Upper lobe of right lung (tissue), 1 donor: Measurements from ENCODE around the gene S100A4. TPM values are rescaled to one million over a fixed set of nuclear protein-coding genes. Genes with fewer than 3 reads are reported as not detected.

Experiments
- ATAC-seq: fragments of 200-7000 bp; cut with Tn5 transposase; one replicate; pipeline ENCODE4 v1.9.1; 2020; ENCODE audit warnings: mild to moderate bottlenecking, moderate library complexity
- DNase-seq: peaks from one replicate; pipeline ENCODE4 v3.0.0-alpha.2; 2020
- H3K27ac ChIP-seq: fragments of 200-600 bp; one replicate; pipeline ENCODE4 v1.8.0; 2022
- H3K27me3 ChIP-seq: fragments of 200-600 bp; one replicate; pipeline ENCODE4 v1.8.0; 2022; ENCODE audit warnings: mild to moderate bottlenecking
- H3K36me3 ChIP-seq: fragments of 200-600 bp; one replicate; pipeline ENCODE4 v1.8.0; 2022
- H3K4me1 ChIP-seq: fragments of 200-600 bp; one replicate; pipeline ENCODE4 v1.8.0; 2022
- H3K4me3 ChIP-seq: fragments of 200-600 bp; one replicate; pipeline ENCODE4 v1.8.0; 2022; ENCODE audit warnings: mild to moderate bottlenecking
- H3K9me3 ChIP-seq: fragments of 200-600 bp; one replicate; pipeline ENCODE4 v1.8.0; 2022
- intact Hi-C: fragments of 100-400 bp; cut with DNase I; formaldehyde crosslinking; loops from one replicate; pipeline ENCODE4 v1.11.0; 2022
- total RNA-seq: library from RNA; stranded (reverse); fragmentation: NEBNext Ultra II Directional; extraction: Animal tissue kit (Norgen Biotek cat#: 25700); gene quantifications from one replicate; pipeline ENCODE4 v1.2.1, GENCODE V29; 2021
- TF ChIP-seq, protein P1 (sequence below): fragments of 200-600 bp; IDR thresholded peaks from one replicate; pipeline ENCODE4 v1.8.0; 2022; ENCODE audit warnings: antibody characterized with exemption
- donor health status: DM: no; HTN: yes; CAD: no; lungs with severe emphysema.

S100A4 gene
- total RNA-seq, 1 donor from 2014 or later = 377 TPM

DNA sequence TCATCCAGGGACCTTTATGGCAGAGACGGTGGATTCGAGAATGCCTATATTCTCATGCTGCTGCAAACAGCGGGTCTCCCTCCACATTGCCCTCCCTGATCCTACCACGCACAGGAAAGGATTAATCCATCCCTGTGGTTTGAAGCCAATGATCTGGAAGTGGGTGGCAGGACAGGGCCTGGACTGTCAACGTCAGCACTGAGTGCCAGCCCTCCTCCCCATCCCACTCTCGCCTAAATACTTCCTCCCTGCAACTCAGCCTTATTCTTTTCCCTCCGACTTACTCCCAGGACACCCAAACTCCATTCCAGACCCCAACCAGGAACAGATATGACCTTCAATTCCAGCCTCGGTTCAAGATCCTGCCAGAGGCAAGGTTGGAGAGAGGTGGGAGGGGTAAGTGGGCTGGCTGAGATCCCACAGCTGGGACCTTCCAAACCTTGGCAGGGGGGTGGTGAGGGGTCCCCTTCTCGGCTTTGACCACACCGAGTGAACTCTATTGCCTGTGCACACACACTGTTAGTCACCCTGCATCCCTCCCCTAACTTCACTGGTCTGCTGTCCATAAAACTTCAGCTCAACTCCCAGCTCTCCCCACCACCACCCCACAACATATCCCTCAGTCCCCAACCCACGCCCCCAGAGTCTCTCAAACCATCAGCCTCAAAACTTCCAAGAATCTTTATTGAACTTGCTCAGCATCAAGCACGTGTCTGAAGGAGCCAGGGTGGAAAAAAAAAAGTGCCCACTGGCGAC, 2.5 kb downstream of the S100A4 start:
- H3K4me1 ChIP-seq = peaks cover 45% of the 10 kb centered on the region
- peak overlapping the region; percentile 59 for H3K4me3 ChIP-seq
- H3K9me3 ChIP-seq = no peaks in the 10 kb centered on the region
- H3K27me3 ChIP-seq = no peaks in the 10 kb centered on the region
- TF ChIP-seq, protein P1, sequence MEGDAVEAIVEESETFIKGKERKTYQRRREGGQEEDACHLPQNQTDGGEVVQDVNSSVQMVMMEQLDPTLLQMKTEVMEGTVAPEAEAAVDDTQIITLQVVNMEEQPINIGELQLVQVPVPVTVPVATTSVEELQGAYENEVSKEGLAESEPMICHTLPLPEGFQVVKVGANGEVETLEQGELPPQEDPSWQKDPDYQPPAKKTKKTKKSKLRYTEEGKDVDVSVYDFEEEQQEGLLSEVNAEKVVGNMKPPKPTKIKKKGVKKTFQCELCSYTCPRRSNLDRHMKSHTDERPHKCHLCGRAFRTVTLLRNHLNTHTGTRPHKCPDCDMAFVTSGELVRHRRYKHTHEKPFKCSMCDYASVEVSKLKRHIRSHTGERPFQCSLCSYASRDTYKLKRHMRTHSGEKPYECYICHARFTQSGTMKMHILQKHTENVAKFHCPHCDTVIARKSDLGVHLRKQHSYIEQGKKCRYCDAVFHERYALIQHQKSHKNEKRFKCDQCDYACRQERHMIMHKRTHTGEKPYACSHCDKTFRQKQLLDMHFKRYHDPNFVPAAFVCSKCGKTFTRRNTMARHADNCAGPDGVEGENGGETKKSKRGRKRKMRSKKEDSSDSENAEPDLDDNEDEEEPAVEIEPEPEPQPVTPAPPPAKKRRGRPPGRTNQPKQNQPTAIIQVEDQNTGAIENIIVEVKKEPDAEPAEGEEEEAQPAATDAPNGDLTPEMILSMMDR = no peak
- H3K27ac ChIP-seq = peak overlapping the region; percentile 11
- no peaks in the 10 kb centered on the region for H3K36me3 ChIP-seq
- intact Hi-C loops = no loop called here
- DNase-seq (peak; percentile 10), ATAC-seq (no peak)

DNA sequence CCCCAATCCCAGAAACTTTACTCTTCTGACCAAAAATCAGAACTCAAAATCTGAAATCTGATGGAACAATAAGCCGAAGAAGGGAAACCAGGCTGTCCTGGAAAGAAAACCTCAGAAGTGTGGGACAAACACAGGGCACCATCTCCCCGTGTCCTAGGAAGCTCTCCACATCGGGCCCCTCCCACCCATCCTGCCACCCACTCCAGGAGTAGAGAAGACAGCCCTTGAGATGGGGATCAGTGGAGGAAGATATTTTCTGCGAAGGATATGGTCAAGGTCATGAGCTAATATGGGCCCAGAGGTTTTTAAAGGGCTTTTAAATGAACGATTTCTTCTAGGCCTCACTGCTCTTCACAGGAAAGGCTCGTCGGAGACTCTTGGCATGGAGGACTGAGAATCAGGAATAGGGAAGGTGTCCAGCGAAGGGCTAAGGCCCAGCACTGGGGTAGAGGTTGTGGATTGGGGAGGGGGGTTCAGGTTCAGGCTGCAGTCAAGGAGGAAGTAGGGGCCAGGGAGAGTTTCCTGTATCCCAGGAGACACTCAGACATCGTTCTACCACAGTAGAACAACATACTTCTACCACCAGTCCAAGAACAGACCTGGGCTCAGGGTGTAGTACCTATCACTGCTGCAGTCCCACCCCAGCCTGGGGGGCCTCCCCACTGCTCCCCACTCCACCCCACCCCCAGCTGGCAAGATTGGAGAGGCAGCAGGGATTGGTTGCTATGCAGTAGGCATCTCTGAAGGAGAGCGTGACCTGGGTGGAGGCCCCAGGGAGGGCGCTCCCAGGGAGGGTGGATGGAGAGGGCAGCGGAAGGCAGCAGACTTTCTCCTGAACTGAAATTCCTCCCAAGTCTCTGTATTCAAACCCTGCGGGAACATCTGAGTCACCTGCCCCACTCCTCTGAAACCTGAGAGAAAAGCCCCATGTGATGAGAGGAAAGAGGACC, 3.7 kb downstream of the S100A4 start:
- intact Hi-C loops = no loop called here
- Histone ChIP-seq H3K4me3 (no peak overlapping the region), H3K27ac (peak overlapping the region; percentile 67), H3K4me1 (peaks cover 46% of the 10 kb centered on the region), H3K27me3 (no peaks in the 10 kb centered on the region), H3K36me3 (no peaks in the 10 kb centered on the region), H3K9me3 (no peaks in the 10 kb centered on the region)
- peak; percentile 40 for DNase-seq
- TF ChIP-seq, protein P1 = no peak
- ATAC-seq = no peak

DNA sequence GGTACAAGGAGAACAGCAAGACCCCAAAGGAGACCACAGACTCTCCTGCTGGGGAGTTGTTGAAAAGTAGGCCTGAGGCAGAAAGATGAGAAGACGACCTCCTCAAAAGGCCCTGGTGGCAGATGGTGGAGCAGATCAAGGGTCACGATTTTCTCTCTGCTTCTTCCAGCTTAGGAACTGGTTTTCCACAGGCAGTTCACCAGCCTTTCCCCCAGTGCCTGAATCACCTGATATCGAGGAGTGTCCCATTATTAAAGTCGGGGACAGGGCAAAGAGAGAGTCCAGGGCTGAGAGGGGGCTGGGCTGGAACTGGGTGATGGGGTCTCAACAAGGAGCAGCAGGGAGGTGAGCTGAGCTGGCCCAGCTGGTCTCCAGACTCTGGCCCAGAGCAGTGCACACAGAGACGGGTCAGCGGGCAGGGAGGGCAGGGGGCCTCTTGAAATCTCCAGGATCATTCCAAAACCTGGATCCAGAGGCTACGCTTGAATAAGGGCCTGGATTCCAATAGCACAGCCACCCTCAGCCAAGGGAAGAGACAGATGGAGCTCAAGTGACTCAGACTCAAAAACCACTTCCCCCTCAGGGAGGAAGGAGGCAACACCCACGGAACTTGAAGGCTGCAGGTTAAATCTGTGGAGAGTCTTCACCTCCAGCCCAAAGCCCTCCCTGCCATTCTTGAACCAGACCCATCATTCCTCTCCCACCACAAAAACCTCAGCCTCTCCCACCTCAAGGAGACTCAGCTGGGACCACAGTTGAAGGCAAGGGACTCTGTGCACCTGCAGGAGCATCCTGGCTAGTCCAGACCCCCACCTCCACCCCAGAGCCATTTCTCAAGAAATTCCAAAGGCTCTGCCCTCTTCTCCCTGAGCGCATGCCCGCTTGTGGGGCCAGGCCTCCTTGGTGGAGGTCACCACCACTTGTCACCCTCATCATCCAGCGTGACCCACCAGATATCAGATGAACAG, 4.9 kb downstream of the S100A4 start, which contains the start of gene S100A5:
Gene S100A5 (minus strand): TSS at position 541 of the 968 bp plus-strand sequence. CDS start 743 bp downstream, outside the sequence.
- intact Hi-C loops = no loop called here
- H3K4me3 ChIP-seq = no peak within 1 kb of the TSS
- ATAC-seq = no peak
- no peaks in the 10 kb centered on the region for H3K9me3 ChIP-seq
- no peaks in the 10 kb centered on the region for H3K36me3 ChIP-seq
- no peaks in the 10 kb centered on the region for H3K27me3 ChIP-seq
- peak; percentile 58 for DNase-seq
- H3K4me1 ChIP-seq = peaks cover 42% of the 10 kb centered on the region
- peak within 1 kb of the TSS; percentile 67 for H3K27ac ChIP-seq
- TF ChIP-seq, protein P1 = no peak

DNA sequence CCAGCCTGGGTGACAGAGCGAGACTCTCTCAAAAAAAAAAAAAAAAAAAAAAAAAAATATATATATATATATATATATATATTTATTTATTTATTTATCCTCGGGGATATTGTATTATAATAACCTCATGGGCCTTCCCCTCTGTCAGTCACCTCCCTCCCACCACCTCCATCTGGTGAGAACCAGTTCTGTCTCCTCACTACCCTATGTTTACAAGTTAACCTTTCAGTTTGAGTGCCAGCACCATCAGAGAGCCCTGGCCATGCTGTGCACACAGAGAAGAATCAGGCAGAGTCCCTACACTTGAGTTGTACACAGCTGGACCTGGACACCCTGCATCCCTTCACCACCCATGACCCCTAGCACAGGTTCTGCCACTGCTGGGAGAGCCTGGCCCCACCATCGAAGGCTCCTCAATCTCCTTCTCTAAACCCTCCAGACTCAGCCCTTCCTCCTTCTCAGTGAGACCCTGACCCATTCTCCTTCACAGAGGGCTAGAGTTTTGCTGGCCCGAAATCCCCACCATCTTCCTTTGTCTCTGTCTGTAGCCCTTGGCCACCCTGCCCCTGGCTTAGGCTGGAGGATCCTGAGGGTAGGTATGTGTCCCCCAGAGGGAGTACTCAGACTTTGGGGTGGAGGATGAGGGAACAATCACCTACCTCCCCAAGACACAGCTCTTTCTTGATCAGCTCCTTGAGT, 6.1 kb downstream of the S100A4 start:
- Histone ChIP-seq H3K9me3 (no peaks in the 10 kb centered on the region), H3K27me3 (no peaks in the 10 kb centered on the region), H3K27ac (no peak overlapping the region), H3K36me3 (peaks cover 3% of the 10 kb centered on the region), H3K4me3 (no peak overlapping the region), H3K4me1 (peaks cover 35% of the 10 kb centered on the region)
- DNase-seq = peak; percentile 33
- TF ChIP-seq, protein P1 = no peak
- intact Hi-C loops = no loop called here
- no peak for ATAC-seq
